ENCODE results near the gene TMEM11.
A peak's percentile ranks its signal among the peaks of the same experiment; 100 is the strongest.

TMEM11 gene

GRCh38 chr17:21174713-21175112, 39.2 kb downstream of the TMEM11 start:
- TF ChIP-seq CTCF (IDR thresholded peaks at IDR 0.05), result no peak

GRCh38 chr17:21174186-21174585, 39.8 kb downstream of the TMEM11 start:
- Histone ChIP-seq H3K27me3 (no peaks in the 10 kb centered on the region), H3K36me3 (peaks cover 48% of the 10 kb centered on the region), H3K4me1 (ENCODE audit: control insufficient read depth in 1 of 2, insufficient read depth in 1 of 2, low read depth in 1 of 2, low read length in 1 of 2) (peaks cover 4 to 7% of the 10 kb centered on the region in 2 experiments), H3K9me3 (no peaks in the 10 kb centered on the region), H3K27ac (no peak overlapping the region), H3K4me3 (ENCODE audit: low read depth in 1 of 2, low read length in 1 of 2) (no peak overlapping the region)
- TF ChIP-seq CTCF (IDR thresholded peaks at IDR 0.05), result no peak

More at GRCh38 chr17:21174713-21175112, 39.2 kb downstream of the TMEM11 start:
- Histone ChIP-seq H3K4me1 (ENCODE audit: control insufficient read depth in 1 of 2, insufficient read depth in 1 of 2, low read depth in 1 of 2, low read length in 1 of 2) (peaks cover 4 to 7% of the 10 kb centered on the region in 2 experiments), H3K36me3 (peaks cover 48% of the 10 kb centered on the region), H3K27ac (peak overlapping the region; percentile 5), H3K4me3 (ENCODE audit: low read depth in 1 of 2, low read length in 1 of 2) (no peak overlapping the region), H3K27me3 (no peaks in the 10 kb centered on the region), H3K9me3 (no peaks in the 10 kb centered on the region)

- Histone ChIP-seq H3K4me1 (ENCODE audit: control insufficient read depth in 1 of 2, insufficient read depth in 1 of 2, low read depth in 1 of 2, low read length in 1 of 2) (peaks cover 4 to 7% of the 10 kb centered on the region in 2 experiments), H3K4me3 (ENCODE audit: low read depth in 1 of 2, low read length in 1 of 2) (no peak overlapping the region), H3K36me3 (peaks cover 48% of the 10 kb centered on the region), H3K27me3 (no peaks in the 10 kb centered on the region), H3K9me3 (no peaks in the 10 kb centered on the region), H3K27ac (no peak overlapping the region)
- no peak for TF ChIP-seq CTCF (IDR thresholded peaks at IDR 0.05)
These were observed 40.4 kb downstream of the TMEM11 start for GRCh38 chr17:21173543-21173942.

GRCh38 chr17:21172846-21173245, 41.1 kb downstream of the TMEM11 start:
- no peaks in the 10 kb centered on the region for H3K9me3 ChIP-seq
- TF ChIP-seq CTCF (IDR thresholded peaks at IDR 0.05), result no peak
- no peaks in the 10 kb centered on the region for H3K27me3 ChIP-seq
- peaks cover 43% of the 10 kb centered on the region for H3K36me3 ChIP-seq
- H3K27ac ChIP-seq, result no peak overlapping the region
- H3K4me3 ChIP-seq (ENCODE audit: low read depth in 1 of 2, low read length in 1 of 2), result no peak overlapping the region
- peaks cover 4 to 7% of the 10 kb centered on the region in 2 experiments for H3K4me1 ChIP-seq (ENCODE audit: control insufficient read depth in 1 of 2, insufficient read depth in 1 of 2, low read depth in 1 of 2, low read length in 1 of 2)

GRCh38 chr17:21171970-21172510, 41.9 kb downstream of the TMEM11 start:
- H3K9me3 ChIP-seq, result no peaks in the 10 kb centered on the region
- H3K4me1 ChIP-seq (ENCODE audit: control insufficient read depth in 1 of 2, insufficient read depth in 1 of 2, low read depth in 1 of 2, low read length in 1 of 2), result peaks cover 7 to 8% of the 10 kb centered on the region in 2 experiments
- H3K36me3 ChIP-seq, result peaks cover 36% of the 10 kb centered on the region
- H3K4me3 ChIP-seq (ENCODE audit: low read depth in 1 of 2, low read length in 1 of 2), result no peak overlapping the region
- H3K27me3 ChIP-seq, result no peaks in the 10 kb centered on the region
- no peak for TF ChIP-seq CTCF (IDR thresholded peaks at IDR 0.05)
- H3K27ac ChIP-seq, result peak overlapping the region; percentile 46
